GM15510 (cell line): ENCODE measurements around the gene CANT1.

Experiments
- POLR2A ChIP-seq: IDR thresholded peaks from 3 replicates; pipeline ENCODE4 v1.6.1; 2011; ENCODE audit warnings: borderline replicate concordance; ENCODE audit not compliant: insufficient read length; ENCODE audit errors: extremely low read depth

Gene CANT1

DNA sequence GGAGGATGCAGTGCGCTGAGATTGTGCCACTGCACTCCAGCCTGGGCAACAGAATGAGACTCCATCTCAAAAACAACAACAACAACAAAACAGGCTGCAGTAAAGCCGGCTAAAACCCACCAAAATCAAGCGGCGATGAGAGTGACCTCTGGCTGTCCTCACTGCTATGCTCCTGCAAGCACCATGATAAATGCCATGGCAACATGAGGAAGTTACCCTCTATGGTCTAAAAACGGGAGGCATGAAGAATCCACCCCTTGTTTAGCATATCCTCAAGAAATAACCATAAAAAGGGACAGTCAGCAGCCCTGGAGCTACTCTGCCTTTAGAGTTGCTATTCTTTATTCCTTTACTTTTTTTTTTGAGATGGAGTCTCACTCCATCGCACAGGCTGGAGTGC, 21.4 kb downstream of the CANT1 start:
- no peak for TF ChIP-seq POLR2A

DNA sequence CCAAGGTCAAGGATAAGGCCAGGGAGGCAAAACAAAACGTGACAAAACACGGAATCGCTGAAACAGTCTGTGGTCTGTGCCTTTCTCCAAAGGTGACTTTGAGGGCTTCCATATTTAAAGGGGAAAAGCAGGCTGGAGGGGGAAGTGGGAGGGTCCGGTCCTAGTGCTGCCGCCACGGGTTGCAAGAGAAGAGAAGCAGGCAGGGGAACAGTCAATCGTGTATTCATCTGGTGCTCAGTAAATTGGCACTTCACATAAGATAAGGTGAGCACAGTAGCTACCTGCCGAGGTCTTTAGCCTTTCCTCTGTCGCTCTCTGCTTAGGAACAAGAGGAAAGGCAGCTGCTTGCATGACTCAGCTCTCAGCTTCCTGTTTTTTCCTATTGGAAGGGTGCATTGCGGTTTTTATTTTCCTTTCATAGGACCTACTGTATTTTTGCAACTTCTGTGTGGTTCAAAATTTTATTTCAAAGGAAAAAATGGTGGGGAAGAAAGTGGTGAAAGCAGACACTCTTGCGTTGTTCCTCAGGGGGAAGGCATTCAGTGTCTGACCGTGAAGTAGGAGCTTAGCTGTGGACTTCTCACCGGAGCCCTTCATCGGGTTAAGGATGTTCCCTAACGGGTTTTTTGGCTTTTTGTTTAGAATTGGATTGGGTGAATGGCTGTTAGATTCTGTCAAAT, 22.8 kb downstream of the CANT1 start:
- no peak for TF ChIP-seq POLR2A

DNA sequence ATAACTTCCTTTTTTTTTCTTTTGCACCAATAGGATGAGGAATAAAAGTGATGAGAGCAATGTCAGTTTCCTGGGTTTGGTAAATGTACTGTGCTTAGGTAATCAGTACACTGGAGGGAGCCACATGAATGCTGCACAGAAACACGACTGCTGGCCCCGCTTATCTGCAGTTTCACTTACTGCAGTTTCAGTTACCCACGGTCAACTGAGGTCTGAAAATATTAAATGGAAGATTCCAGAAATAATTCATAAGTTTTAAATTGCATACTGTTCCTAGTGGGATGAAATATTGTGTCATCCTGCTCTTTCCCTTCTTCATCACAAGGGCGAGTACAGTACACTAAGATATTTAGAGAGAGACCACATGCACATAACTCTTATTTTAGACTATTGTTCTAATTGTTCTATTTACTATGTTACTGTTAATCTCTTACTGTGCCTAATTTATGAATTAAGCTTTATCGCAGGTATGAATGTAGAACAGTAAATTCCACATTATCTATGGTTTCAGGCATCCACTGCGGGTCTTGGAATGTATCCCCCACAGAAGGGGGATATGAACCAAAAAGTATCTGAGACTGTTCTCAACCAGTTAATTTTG, 23.4 kb downstream of the CANT1 start:
- no peak for TF ChIP-seq POLR2A

DNA sequence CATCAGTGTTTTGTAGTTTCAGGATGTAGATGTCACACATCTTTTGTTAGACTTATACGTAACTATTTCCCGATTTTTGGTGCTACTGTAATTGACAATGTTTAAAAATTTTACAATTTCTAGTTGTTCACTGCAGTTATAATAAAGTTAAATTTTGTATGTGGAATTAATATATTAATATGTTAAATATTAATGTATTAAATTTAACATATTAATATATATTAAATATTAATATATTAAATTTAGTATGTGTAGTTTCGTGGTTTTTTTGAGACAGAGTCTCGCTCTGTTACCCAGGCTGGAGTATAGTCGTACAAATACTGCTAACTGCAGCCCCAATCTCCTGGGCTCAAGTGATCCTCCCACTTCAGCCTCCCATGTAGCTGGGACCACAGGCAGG, 24.2 kb downstream of the CANT1 start:
- TF ChIP-seq POLR2A = no peak

- no peak for TF ChIP-seq POLR2A
Observed at GRCh38 chr17:78981010-78981888, 28.3 kb downstream of the CANT1 start.

DNA sequence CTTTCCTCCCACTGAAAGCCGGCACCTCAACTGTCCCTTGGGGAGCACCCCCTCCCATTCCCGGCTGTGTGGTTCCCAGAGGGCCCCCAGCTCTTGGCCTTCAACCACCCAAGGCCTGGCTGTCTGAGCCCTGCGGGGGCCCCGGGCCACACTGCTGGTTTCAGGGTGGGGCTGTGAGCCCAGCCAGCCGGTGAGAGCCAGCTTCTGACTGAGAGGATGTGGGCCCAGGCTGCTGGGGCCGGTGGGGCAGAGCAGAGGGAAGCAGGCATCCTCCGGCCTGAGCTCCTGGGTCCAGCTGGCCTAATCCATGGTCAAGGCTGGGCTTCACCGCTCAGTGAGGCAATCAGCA, 29.0 kb downstream of the CANT1 start:
- TF ChIP-seq POLR2A = no peak

DNA sequence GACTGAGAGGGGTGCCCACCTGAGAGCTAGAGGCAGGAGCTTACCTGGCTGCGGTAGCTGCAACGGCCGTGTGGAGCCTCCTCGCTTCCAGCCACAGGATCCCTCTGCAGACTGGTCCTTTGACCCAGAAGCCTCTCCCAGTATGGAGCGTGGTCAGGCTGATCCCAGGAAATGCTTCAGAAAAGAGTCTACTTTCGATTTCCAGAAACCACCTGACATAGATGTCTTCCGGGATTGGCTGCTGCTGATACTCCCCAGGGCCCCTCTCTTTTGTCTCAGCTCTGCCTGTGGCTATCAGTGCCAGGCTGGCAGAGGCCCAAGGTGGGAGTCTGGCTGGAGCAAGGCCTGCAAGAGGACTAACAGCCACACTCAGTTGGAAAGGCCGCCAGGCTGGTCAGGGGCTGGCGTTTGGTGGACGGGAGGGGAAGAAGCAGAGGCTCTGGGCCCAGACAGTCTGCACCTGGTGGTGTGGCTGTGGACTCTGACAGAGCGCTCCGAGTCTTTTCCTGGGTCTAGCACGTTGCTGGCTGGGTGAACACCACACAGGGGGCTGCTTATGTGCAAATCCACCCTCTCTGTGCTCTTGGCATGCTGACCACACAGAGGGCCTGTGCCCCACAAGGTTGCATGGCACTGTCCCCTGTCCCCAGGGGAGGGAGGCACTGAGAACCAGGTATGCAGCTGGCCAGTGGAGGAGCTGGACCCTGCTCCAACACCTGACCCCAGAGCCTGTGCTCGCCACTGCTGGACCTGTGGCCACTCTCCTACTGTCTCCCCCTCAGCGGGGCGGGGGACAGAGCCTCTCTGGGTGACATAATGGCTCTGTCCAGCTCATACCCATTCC, 29.6 kb downstream of the CANT1 start, which contains the start of gene LGALS3BP:
LGALS3BP (minus strand) TSS at position 144 of the 844 bp plus-strand sequence. CDS start 2,732 bp downstream, outside the sequence.
- no peak for TF ChIP-seq POLR2A

DNA sequence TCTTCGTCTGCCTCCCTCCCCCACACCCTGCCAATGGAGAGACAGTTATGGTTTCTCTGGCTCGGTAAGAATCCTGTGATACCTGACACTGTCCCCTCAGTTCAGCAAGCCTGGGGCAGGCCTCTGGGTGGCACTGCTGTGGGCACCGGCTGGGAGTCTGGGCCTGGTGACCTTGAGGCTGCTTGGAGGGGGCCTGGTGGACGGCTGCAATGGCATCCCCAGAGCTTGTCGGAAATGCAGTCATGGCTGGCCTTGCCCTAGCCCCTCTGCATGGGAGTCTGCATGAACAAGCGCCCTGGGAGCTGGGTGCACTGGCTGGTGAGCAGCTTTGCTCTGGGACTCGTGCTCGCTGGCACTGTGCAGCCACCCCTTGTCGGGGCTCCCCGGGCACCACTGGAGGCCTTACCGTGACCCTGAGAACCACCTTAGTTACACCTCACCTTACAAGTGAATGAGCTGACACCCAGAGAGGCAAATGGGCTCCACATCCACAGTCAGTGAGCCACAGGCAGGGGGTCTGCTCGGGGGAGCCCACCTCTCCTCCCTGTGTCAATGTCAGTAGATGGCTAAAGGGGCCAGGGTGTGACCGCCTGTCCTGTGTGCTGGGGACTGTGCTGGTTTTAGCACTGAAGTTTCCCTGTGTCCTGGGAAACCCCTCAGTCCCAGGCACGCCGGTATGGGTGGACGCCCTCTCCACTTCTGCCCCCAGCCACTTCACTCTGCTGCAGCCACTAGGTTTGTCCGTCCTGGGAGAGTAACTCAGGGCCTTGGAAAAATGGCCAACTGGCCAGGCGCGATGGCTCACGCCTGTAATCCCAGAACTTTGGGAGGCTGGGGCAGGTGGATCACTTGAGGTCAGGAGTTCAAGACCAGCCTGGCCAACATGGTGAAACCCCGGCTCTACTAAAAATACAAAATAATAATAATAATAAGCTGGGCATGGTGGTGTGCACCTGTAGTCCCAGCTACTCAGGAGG, 31.3 kb downstream of the CANT1 start:
- TF ChIP-seq POLR2A = no peak

DNA sequence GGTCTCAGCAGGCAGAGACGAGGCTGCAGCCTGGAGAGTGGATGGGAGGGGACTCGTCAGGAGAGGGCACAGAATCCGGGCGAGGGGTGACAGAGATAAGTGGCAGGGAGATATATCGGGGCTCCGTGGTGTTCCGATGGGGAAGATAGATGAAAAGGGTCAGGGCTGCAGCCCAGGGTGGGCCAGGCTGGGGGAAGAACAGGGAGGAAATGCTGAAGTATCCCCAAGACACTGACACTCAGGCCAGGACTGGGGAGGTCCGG, 32.0 kb downstream of the CANT1 start:
- TF ChIP-seq POLR2A = no peak

GRCh38 chr17:78976907-78977680, 32.5 kb downstream of the CANT1 start:
- no peak for TF ChIP-seq POLR2A

DNA sequence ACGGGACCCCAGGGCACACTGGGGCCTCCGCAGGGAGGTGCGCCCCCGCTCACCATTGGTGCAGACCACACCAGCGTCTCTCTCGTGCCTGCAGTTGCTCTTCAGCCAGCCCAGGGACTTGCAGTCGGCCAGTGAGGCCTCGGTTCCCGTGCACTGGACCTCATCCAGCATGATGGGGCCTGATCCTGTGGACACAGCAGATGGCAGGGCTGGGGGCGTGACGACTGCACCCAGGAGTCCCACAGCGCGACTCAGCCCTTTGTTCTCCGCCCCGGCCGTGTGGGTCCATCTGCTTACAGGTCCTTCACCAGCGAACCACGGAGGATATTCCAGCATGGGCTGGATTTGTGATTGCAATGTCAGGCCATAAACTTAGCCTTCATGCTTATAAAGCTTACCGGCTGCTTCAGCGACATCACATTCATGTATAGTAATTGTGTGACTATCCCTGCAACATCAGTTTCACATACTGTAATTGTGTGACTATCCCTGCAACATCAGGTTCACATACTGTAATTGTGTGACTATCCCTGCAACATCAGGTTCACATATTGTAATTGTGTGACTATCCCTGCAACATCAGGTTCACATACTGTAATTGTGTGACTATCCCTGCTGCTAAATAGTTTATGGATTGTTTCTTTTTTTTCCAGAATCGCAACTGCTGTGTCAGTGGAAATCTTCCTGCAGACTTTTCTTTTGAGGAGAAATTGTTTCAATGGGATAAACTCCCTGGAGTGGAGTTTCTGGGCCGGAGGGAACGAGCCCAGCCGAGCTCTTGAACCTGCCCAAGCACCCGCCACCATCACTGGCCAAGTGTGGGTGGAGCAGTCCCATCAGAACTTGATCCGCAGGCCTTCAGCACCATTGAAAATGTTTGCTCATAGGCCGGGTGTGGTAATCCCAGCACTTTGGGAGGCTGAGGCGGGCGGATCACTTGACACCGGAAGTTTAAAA, 34.7 kb downstream of the CANT1 start:
- no peak for TF ChIP-seq POLR2A
